H7 (cell line): ENCODE measurements around the gene PRKAG2. TPM values are rescaled to one million over a fixed set of nuclear protein-coding genes. Genes with fewer than 3 reads are reported as not detected.
"Not testable (repeated sequence)": the region's sequence is repeated elsewhere in the genome, so short reads cannot be mapped to it uniquely, and the experiment has no call there.

ENCODE experiments used
- DNase-seq: peaks from one replicate; pipeline ENCODE4 v3.0.0; 2012
- H3K27me3 ChIP-seq: 2 replicates; pipeline ENCODE4 v1.6.0; 2011; ENCODE audit warnings: mild to moderate bottlenecking, low read length; ENCODE audit not compliant: control insufficient read depth, insufficient read depth
- H3K36me3 ChIP-seq: replicated peaks from 2 replicates; pipeline ENCODE4 v1.5.1; 2011; ENCODE audit warnings: low read length; ENCODE audit not compliant: control insufficient read depth, insufficient read depth
- H3K4me3 ChIP-seq: 2 replicates; pipeline ENCODE4 v1.5.1; 2011; ENCODE audit warnings: low read depth, mild to moderate bottlenecking, control low read depth, low read length, moderate library complexity; ENCODE audit not compliant: insufficient read depth
- total RNA-seq: library from RNA; depleted of rRNA; stranded (reverse); fragments of >200 nt; shearing (Covaris generic); gene quantifications from 2 replicates; pipeline ENCODE4 v1.2.3, GENCODE V29; 2014; rRNA removed

Gene PRKAG2
- total RNA-seq, result 5.8 and 6.0 TPM in 2 replicates

DNA sequence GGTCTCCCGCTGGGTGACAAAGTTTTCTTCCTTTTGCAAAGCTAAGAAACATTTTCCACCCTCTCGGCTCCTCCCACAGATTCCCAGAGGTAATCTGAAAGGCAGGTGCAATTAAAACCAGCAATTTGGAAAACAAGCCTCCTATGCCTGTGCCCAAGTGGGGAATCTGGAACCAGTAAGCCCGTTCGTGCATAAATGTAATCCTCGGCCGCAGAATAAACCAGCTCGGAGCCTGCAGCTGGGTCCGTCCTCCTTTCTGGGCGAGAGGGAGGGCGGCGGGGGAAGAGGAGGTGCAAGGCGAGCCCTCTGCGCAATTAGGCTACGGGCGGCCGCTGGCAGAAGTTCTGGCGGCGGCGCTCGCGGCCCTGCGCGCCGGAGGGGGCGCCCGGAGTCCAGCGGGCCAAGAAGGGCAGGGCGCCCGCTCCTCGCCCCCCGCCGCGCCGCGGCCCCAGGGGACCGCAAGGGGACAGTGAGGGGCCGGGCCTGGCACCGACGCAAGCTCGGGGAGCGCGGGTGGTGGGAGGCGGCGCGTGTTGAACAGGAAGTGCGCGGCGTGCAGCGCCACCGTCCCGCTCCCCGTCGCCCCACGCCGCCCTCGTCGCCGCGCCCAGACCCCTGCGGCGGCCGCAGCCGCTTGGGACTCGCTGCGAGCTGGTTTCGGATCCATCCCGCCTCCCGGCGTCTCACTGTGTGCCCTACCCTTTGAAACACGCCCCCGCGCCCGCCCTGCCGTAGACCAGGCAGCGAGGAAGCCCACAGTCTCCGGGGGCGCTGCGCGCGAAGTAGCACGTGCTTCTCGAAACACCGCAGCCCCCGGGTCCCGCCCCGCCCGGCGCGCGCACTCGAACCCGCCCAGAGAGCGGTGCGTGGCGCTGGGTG, at the start of gene PRKAG2:
Gene PRKAG2 (minus strand): TSS at position 217 of the 879 bp plus-strand sequence. CDS start 495 bp downstream, outside the sequence.
- Histone ChIP-seq H3K27me3 (peaks cover 33% of the 10 kb centered on the region), H3K36me3 (no peaks in the 10 kb centered on the region), H3K4me3 (peak within 1 kb of the TSS; percentile 74)
- peak; percentile 88 for DNase-seq

DNA sequence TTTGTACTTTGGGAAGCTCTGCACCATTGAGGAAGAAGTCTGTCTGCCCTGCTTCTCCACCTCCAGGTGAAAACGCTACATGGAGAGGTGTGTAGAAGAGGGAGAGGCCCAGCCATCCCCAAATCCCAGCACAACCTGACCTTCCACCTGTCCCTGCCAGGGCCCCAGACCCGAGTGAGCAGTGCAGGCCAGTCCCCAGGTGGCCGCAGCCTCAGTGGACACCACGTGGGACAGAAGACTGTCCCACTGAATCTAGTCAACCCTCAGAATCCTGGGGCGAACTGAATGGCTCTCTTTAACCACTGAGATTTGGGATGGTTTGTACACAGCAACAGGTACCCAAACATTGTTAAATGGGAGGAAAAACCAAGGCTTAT, 49.4 kb upstream of the PRKAG2 start:
- Histone ChIP-seq H3K36me3 (no peaks in the 10 kb centered on the region), H3K27me3 (no peaks in the 10 kb centered on the region), H3K4me3 (no peak overlapping the region)
- DNase-seq, result no peak

DNA sequence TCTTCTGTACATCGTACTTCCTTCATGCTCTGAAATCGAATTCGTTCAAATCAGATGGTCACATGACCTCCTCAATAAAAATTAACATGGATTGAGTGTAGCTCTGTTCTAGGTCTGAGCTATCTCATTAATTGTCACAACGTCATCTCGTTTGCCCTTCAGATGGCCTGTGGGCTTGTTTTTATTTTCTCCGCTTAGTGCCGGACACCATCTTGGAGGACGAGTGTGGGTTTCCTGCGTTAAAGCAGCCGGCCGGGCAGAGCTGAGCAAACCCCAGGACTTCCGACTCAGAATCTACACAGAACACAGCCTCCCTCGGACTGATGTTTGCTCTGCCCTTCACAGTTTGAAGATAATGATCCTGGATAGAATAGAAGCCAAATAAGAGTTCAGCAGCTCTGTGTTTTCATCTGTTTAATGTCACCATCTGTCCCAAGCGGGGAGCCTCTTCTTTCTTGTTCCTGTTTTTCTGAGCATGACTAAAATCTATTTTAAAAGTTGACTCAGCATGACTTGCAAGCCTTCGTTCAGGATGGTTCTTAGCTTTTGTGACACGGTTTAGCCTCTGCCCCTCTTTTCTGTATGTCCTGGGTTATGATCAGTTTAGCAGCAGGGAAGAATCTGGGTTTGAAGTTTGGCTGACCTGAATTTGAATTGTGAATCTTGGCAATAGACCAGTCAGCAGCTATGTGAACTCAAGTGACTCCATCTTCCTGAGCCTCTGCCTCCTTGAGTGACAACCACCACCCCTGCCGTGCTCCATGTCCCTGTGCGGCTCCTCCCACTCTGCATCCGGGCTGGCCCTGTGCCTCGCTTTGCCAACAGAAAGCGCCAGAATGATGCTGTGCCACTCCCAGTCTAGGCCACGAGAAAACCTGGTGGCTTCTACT, 48.8 kb upstream of the PRKAG2 start:
- H3K27me3 ChIP-seq, result no peaks in the 10 kb centered on the region
- H3K4me3 ChIP-seq, result no peak overlapping the region
- no peak for DNase-seq
- H3K36me3 ChIP-seq, result no peaks in the 10 kb centered on the region

DNA sequence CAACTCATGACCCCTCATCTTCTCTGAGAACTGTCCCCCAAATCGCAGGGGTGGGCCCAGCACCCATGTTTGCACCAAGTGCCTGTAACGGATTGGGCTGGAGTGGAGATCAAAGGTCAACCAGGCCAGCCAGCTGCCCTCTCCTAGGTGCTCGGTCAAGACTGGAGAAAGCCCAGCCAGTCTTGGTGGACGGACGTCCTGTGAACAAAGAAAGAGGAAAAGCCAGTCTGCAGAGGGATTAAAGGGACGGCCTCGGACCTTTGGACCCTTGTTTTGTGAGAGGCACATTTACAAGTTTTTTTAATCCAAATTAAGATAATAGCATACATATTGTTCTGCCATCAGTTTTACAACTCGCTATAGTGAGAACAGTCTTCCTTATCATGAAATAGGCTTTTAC, 47.6 kb upstream of the PRKAG2 start:
- no peak for DNase-seq
- no peaks in the 10 kb centered on the region for H3K36me3 ChIP-seq
- no peak overlapping the region for H3K4me3 ChIP-seq
- no peaks in the 10 kb centered on the region for H3K27me3 ChIP-seq

- H3K27me3 ChIP-seq, result no peaks in the 10 kb centered on the region
Measured at GRCh38 chr7:151924001-151924400, 47.1 kb upstream of the PRKAG2 start.

GRCh38 chr7:151923097-151923876, 46.4 kb upstream of the PRKAG2 start:
- Histone ChIP-seq H3K4me3 (no peak overlapping the region), H3K36me3 (no peaks in the 10 kb centered on the region), H3K27me3 (no peaks in the 10 kb centered on the region)
- no peak for DNase-seq

More at GRCh38 chr7:151924001-151924400, 47.1 kb upstream of the PRKAG2 start:
- Histone ChIP-seq H3K36me3 (no peaks in the 10 kb centered on the region), H3K4me3 (no peak overlapping the region)
- DNase-seq, result no peak

- DNase-seq, result no peak
- H3K36me3 ChIP-seq, result no peaks in the 10 kb centered on the region
- no peak overlapping the region for H3K4me3 ChIP-seq
- H3K27me3 ChIP-seq, result no peaks in the 10 kb centered on the region
Measured at GRCh38 chr7:151921451-151921850, 44.5 kb upstream of the PRKAG2 start.

- H3K4me3 ChIP-seq, result no peak overlapping the region
- no peaks in the 10 kb centered on the region for H3K27me3 ChIP-seq
- no peaks in the 10 kb centered on the region for H3K36me3 ChIP-seq
- DNase-seq, result no peak
Measured at GRCh38 chr7:151920488-151920887, 43.6 kb upstream of the PRKAG2 start.

- no peak overlapping the region for H3K4me3 ChIP-seq
- no peaks in the 10 kb centered on the region for H3K27me3 ChIP-seq
- DNase-seq, result no peak
- H3K36me3 ChIP-seq, result no peaks in the 10 kb centered on the region
Measured at GRCh38 chr7:151919595-151919994, 42.7 kb upstream of the PRKAG2 start.

GRCh38 chr7:151918510-151918843, 41.6 kb upstream of the PRKAG2 start:
- H3K36me3 ChIP-seq, result no peaks in the 10 kb centered on the region
- no peak overlapping the region for H3K4me3 ChIP-seq

DNA sequence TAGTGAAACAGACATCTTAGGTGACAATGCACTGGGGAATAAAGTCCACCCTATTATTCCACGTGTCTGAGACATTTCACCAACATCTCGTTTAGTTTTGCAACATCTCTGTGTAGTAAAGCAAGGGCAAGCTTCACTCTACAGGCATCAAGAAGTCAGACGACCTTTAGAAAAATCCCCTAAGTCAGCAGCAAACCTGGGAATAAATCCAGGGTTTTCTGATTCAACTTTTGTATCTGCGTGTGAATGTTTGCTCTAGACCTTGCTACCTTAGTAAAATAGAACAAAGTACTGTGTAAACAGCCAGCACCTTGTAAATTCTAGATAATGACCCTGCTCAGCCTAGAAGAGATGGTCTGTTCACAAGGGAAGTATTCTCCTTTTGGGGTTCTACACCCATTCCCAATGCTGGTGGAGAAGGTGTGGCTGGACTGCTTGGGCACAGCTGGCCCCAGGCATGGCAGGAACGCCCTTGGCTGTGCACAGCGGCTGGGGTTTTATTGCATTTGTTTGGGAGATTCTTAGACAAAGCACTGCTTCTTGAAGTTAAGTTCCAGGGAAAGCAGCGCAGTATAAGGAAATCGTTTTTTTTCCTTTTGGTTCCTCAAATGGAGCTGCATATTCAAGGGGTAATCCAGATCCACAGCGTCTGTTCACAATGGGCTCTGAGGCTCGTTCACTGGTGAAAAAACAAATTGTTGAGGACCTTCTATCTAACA, 41.0 kb upstream of the PRKAG2 start:
- no peak for DNase-seq
- H3K27me3 ChIP-seq, result no peaks in the 10 kb centered on the region
- H3K36me3 ChIP-seq, result no peaks in the 10 kb centered on the region
- H3K4me3 ChIP-seq, result no peak overlapping the region

More at GRCh38 chr7:151918510-151918843, 41.6 kb upstream of the PRKAG2 start:
- no peak for DNase-seq
- no peaks in the 10 kb centered on the region for H3K27me3 ChIP-seq

- Histone ChIP-seq H3K27me3 (no peaks in the 10 kb centered on the region), H3K36me3 (no peaks in the 10 kb centered on the region), H3K4me3 (no peak overlapping the region)
- no peak for DNase-seq
Measured at GRCh38 chr7:151914051-151914450, 37.1 kb upstream of the PRKAG2 start.

DNA sequence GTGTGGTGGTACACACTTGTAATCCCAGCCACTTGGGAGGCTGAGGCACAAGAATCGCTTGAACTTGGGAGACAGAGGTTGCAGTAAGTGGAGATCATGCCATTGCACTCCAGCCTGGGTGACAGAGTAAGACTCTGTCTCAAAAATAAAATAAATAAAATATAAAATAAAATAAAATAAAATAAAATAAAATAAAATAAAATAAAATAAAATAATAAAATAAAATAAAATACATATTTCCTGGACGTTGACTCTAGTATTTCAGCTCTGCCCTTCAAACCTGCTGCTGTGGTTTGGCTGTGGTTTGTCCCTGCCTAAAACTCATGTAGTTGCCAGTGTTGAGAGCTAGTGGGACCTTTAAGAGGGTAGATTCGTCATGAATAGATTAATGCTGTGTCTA, 33.7 kb upstream of the PRKAG2 start:
- H3K27me3 ChIP-seq, DNase-seq, H3K4me3 ChIP-seq, H3K36me3 ChIP-seq: not testable (repeated sequence)

GRCh38 chr7:151907115-151907514, 30.2 kb upstream of the PRKAG2 start:
- not testable (repeated sequence) for H3K27me3 ChIP-seq, H3K4me3 ChIP-seq, DNase-seq

More at GRCh38 chr7:151907115-151907514, 30.2 kb upstream of the PRKAG2 start:
- H3K36me3 ChIP-seq, result not testable (repeated sequence)
